Astrocyte (in vitro differentiated cells and primary cell): Measurements from ENCODE around the gene PAF1. TPM values are rescaled to one million over a fixed set of nuclear protein-coding genes. Genes with fewer than 3 reads are reported as not detected.
A peak's percentile ranks its signal among the peaks of the same experiment; 100 is the strongest.

Experiments used
- DNase-seq: peaks from one replicate; pipeline ENCODE4 v3.0.0-alpha.2; 2010; ENCODE audit warnings: low read depth
- FAIRE-seq: peaks from 2 replicates; lab custom pipeline; 2011; peaks lifted over from hg19 to GRCh38; lab: Jason Lieb, UNC
- H2AFZ ChIP-seq: 2 replicates; pipeline ENCODE4 v1.6.0; 2012; ENCODE audit warnings: low read depth, low read length, inconsistent platforms
- H3K27ac ChIP-seq: 2 replicates; pipeline ENCODE4 v1.5.1; 2011; ENCODE audit warnings: low read depth, low read length, inconsistent platforms
- H3K27me3 ChIP-seq: 2 replicates; pipeline ENCODE4 v1.6.0; 2011; ENCODE audit warnings: low read length, inconsistent platforms; ENCODE audit not compliant: insufficient read depth
- H3K36me3 ChIP-seq: 2 replicates; pipeline ENCODE4 v1.5.1; 2011; ENCODE audit warnings: low read length, inconsistent platforms; ENCODE audit not compliant: insufficient read depth
- H3K4me1 ChIP-seq: 2 replicates; pipeline ENCODE4 v1.5.1; 2011; ENCODE audit warnings: low read length, inconsistent platforms; ENCODE audit not compliant: insufficient read depth
- H3K4me2 ChIP-seq: 2 replicates; pipeline ENCODE4 v1.6.0; 2012; ENCODE audit warnings: low read length, inconsistent platforms
- H3K4me3 ChIP-seq: 2 replicates; pipeline ENCODE4 v1.5.1; 2011; ENCODE audit warnings: low read depth, mild to moderate bottlenecking, low read length, inconsistent platforms; ENCODE audit not compliant: insufficient read depth
- H3K79me2 ChIP-seq: 2 replicates; pipeline ENCODE4 v1.6.0; 2012; ENCODE audit warnings: mild to moderate bottlenecking, low read length, inconsistent platforms; ENCODE audit not compliant: insufficient read depth
- H3K9ac ChIP-seq: 2 replicates; pipeline ENCODE4 v1.6.0; 2012; ENCODE audit warnings: mild to moderate bottlenecking, low read length, inconsistent platforms
- H3K9me3 ChIP-seq: 2 replicates; pipeline ENCODE4 v1.5.1; 2012; ENCODE audit warnings: low read depth, mild to moderate bottlenecking, low read length, inconsistent platforms; ENCODE audit not compliant: insufficient read depth
- H4K20me1 ChIP-seq: 2 replicates; pipeline ENCODE4 v1.6.0; 2012; ENCODE audit warnings: low read length, inconsistent platforms; ENCODE audit not compliant: insufficient read depth
- H3K27ac Mint-ChIP-seq: one replicate; pipeline ENCODE4 v1.8.0; 2021; ENCODE audit warnings: mild to moderate bottlenecking, mixed read lengths; ENCODE audit not compliant: unreplicated experiment
- H3K27me3 Mint-ChIP-seq: one replicate; pipeline ENCODE4 v1.8.0; 2021; ENCODE audit warnings: low read depth, mixed read lengths; ENCODE audit not compliant: unreplicated experiment
- H3K36me3 Mint-ChIP-seq: one replicate; pipeline ENCODE4 v1.8.0; 2021; ENCODE audit warnings: low read depth, mixed read lengths; ENCODE audit not compliant: unreplicated experiment
- H3K4me1 Mint-ChIP-seq: one replicate; pipeline ENCODE4 v1.8.0; 2021; ENCODE audit warnings: low read depth, mixed read lengths; ENCODE audit not compliant: unreplicated experiment
- H3K4me3 Mint-ChIP-seq: one replicate; pipeline ENCODE4 v1.8.0; 2021; ENCODE audit warnings: mild to moderate bottlenecking, moderate library complexity, mixed read lengths; ENCODE audit not compliant: unreplicated experiment
- H3K9me3 Mint-ChIP-seq: one replicate; pipeline ENCODE4 v1.8.0; 2021; ENCODE audit warnings: mild to moderate bottlenecking, mixed read lengths; ENCODE audit not compliant: unreplicated experiment
- EZH2 ChIP-seq: IDR thresholded peaks from 2 replicates; pipeline ENCODE4 v1.6.1; 2012; ENCODE audit warnings: mild to moderate bottlenecking, low read length, inconsistent platforms; ENCODE audit not compliant: insufficient read depth
- total RNA-seq: library from RNA; stranded (reverse); gene quantifications from 2 replicates; pipeline ENCODE4 v1.2.1, GENCODE V29; 2021
- TF ChIP-seq, protein P1 (sequence below): IDR thresholded peaks from 2 replicates; pipeline ENCODE4 v1.5.1; 2011; ENCODE audit warnings: low read depth, mild to moderate bottlenecking, inconsistent platforms, low read length, moderate library complexity; ENCODE audit not compliant: insufficient read depth

The PAF1 gene
- total RNA-seq, 1 donor from 2014 or later: 43.2 TPM

DNA sequence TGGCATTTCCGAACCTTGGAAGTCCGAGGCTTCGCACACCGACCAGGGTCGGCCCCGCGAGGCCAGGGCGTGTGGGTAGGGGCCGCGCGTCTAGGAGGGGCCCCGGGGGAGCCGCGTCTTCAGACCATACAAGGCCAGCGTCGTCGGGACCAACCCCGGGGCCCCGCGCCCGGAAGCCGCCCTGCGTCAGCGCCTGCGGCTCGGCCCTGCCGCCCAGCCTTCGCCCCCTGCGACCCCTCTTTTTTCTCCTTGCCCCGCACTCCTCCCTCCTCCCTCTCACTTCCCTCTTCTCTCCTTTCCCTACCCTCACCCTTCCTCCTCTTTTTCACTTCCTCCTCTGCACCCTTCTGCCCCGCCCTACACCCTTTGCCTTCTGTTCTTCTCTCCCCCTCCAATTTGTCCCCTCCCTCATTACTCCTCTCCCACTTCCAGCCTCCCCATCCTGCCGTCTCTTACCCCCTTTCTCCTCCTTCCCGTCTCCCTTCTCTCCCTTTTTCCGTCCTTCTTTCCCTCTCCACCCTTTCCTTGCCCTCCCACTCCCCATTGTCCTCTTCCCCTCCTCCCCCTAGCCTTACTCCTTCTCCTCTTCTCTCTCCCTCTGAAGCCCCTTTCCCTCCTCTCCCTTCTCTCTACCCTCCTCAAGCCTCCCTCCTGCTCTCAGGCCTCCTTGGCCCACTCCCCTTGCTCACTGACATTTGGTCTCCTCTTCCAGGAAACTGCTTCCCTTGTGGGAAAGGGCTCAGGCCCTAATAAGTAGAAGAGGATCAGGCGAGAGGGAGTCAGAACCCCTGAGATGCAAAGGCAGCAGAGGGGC is 19.3 kb upstream of the PAF1 start:
- Mint-ChIP-seq H3K4me1 (peaks cover 34% of the 10 kb centered on the region), H3K27me3 (no peaks in the 10 kb centered on the region), H3K36me3 (peaks cover 5% of the 10 kb centered on the region), H3K27ac (peak overlapping the region; percentile 85), H3K9me3 (no peaks in the 10 kb centered on the region), H3K4me3 (peak overlapping the region; percentile 90)
- Histone ChIP-seq H3K9me3 (no peaks in the 10 kb centered on the region), H3K79me2 (peaks cover 56% of the 10 kb centered on the region), H4K20me1 (peaks cover 37% of the 10 kb centered on the region), H3K27me3 (no peaks in the 10 kb centered on the region), H3K9ac (peak overlapping the region; percentile 90), H3K36me3 (peaks cover 4% of the 10 kb centered on the region), H3K4me1 (peaks cover 52% of the 10 kb centered on the region), H2AFZ (peak overlapping the region; percentile 22), H3K4me2 (peak overlapping the region; percentile 96), H3K27ac (peak overlapping the region; percentile 97), H3K4me3 (peak overlapping the region; percentile 66)
- no peak for TF ChIP-seq EZH2
- TF ChIP-seq, protein P1, sequence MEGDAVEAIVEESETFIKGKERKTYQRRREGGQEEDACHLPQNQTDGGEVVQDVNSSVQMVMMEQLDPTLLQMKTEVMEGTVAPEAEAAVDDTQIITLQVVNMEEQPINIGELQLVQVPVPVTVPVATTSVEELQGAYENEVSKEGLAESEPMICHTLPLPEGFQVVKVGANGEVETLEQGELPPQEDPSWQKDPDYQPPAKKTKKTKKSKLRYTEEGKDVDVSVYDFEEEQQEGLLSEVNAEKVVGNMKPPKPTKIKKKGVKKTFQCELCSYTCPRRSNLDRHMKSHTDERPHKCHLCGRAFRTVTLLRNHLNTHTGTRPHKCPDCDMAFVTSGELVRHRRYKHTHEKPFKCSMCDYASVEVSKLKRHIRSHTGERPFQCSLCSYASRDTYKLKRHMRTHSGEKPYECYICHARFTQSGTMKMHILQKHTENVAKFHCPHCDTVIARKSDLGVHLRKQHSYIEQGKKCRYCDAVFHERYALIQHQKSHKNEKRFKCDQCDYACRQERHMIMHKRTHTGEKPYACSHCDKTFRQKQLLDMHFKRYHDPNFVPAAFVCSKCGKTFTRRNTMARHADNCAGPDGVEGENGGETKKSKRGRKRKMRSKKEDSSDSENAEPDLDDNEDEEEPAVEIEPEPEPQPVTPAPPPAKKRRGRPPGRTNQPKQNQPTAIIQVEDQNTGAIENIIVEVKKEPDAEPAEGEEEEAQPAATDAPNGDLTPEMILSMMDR: no peak
- no peak for FAIRE-seq
- no peak for DNase-seq

DNA sequence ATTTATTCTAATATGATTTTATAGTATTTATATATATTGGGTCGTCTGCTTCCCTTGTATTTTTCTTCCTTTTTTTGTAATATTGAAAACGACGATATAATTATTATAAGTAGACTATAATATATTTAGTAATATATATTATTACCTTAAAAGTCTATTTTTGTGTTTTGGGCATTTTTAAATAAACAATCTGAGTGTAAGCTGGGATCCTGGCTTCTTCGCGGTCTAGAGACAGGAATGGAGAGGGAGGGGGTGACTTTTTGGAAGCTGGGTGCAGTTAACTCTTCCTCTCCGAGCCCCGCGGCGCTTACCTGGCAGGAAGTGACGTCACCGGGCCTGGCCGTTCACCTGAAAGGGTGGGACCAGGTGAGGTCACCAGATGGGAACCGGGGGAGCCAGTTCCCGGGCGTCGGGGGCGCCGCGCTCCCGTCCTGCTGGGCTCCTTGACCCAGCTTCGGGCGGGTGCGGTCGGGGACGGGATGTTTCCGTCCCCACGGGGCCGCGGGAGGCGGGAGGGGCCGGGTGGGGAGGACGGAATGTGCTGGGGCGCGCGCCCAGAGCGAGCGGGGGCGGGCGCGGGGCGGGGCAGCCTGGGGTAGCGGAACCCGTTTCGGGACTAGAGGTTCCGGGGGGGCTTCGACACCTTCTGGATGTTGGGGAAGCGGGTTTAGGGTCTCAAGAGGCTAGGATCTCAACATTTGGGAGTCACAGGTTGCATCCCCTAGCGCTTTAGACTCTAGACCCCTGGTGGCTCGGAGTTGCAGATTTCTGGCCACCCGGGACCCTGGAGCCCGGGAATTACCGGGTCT is 18.5 kb upstream of the PAF1 start:
- DNase-seq (no peak), FAIRE-seq (no peak)
- peak overlapping the region; percentile 89 for H3K27ac ChIP-seq
- H3K4me3 Mint-ChIP-seq: peak overlapping the region; percentile 95
- H4K20me1 ChIP-seq: peaks cover 29% of the 10 kb centered on the region
- no peaks in the 10 kb centered on the region for H3K9me3 Mint-ChIP-seq
- H3K4me3 ChIP-seq: peak overlapping the region; percentile 96
- peaks cover 26% of the 10 kb centered on the region for H3K4me1 Mint-ChIP-seq
- TF ChIP-seq, protein P1: no peak
- TF ChIP-seq EZH2: no peak
- no peaks in the 10 kb centered on the region for H3K27me3 ChIP-seq
- peaks cover 44% of the 10 kb centered on the region for H3K4me1 ChIP-seq
- peaks cover 4% of the 10 kb centered on the region for H3K36me3 ChIP-seq
- peak overlapping the region; percentile 96 for H3K4me2 ChIP-seq
- peaks cover 2% of the 10 kb centered on the region for H3K36me3 Mint-ChIP-seq
- peaks cover 48% of the 10 kb centered on the region for H3K79me2 ChIP-seq
- H3K27ac Mint-ChIP-seq: peak overlapping the region; percentile 85
- H2AFZ ChIP-seq: peak overlapping the region; percentile 22
- H3K9me3 ChIP-seq: no peaks in the 10 kb centered on the region
- no peaks in the 10 kb centered on the region for H3K27me3 Mint-ChIP-seq
- H3K9ac ChIP-seq: peak overlapping the region; percentile 97
